Peyer's patch (tissue), 4 donors: ENCODE measurements around the gene TOP1. TPM values are rescaled to one million over a fixed set of nuclear protein-coding genes. Genes with fewer than 3 reads are reported as not detected.

Experiments used
- DNase-seq, 3 donors: peaks; one replicate each; pipeline ENCODE4 v3.0.0-alpha.2; 2017 to 2019
- H3K27ac ChIP-seq, 4 donors: fragments of 200-600 bp; sonication (generic); one replicate each; pipeline ENCODE4 v1.5.1; 2016 to 2019
- H3K27me3 ChIP-seq, 2 donors: fragments of 200-600 bp; sonication (generic); one replicate each; pipeline ENCODE4 v1.5.1; 2019
- H3K36me3 ChIP-seq, 3 donors: fragments of 200-600 bp; sonication (generic); one replicate each; pipeline ENCODE4 v1.5.1; 2016 to 2019
- H3K4me1 ChIP-seq, 4 donors: fragments of 200-600 bp; sonication (generic); one replicate each; pipeline ENCODE4 v1.5.1; 2016 to 2019
- H3K4me3 ChIP-seq, 4 donors: fragments of 200-600 bp; sonication (generic); 1 replicate in 3 of 4; 2 replicates in 1 of 4; pipeline ENCODE4 v1.5.1; 2016 to 2019; ENCODE audit warnings: mild to moderate bottlenecking in 1 of 4
- H3K9me3 ChIP-seq, 4 donors: fragments of 200-600 bp; sonication (generic); one replicate each; pipeline ENCODE4 v1.5.1; 2016 to 2019; ENCODE audit warnings: mild to moderate bottlenecking in 1 of 4
- POLR2A ChIP-seq, 2 donors: fragments of 450-650 bp; IDR thresholded peaks; one replicate each; pipeline ENCODE4 v1.5.1; 2017; ENCODE audit warnings: antibody characterized with exemption in 2 of 2, mild to moderate bottlenecking in 2 of 2, moderate library complexity in 2 of 2
- total RNA-seq, 4 donors: library from RNA; depleted of rRNA; stranded (reverse); fragments of >200 nt; gene quantifications; one replicate each; pipeline ENCODE4 v1.1.0, GENCODE V29; 2016
- TF ChIP-seq, protein P1 (sequence below), 6 experiments: fragments of 450-650 bp in 4 of 6; fragments of 200-600 bp in 2 of 6; sonication (generic) in 1 of 6; IDR thresholded peaks; one replicate each; pipeline ENCODE4 v1.5.1; 2017 to 2019; ENCODE audit warnings: antibody characterized with exemption in 6 of 6, mild to moderate bottlenecking in 3 of 6, moderate library complexity in 1 of 6

Gene TOP1
- total RNA-seq, 4 donors from 2014 or later, result 34.4 to 72.6 (median 39.8) TPM

DNA sequence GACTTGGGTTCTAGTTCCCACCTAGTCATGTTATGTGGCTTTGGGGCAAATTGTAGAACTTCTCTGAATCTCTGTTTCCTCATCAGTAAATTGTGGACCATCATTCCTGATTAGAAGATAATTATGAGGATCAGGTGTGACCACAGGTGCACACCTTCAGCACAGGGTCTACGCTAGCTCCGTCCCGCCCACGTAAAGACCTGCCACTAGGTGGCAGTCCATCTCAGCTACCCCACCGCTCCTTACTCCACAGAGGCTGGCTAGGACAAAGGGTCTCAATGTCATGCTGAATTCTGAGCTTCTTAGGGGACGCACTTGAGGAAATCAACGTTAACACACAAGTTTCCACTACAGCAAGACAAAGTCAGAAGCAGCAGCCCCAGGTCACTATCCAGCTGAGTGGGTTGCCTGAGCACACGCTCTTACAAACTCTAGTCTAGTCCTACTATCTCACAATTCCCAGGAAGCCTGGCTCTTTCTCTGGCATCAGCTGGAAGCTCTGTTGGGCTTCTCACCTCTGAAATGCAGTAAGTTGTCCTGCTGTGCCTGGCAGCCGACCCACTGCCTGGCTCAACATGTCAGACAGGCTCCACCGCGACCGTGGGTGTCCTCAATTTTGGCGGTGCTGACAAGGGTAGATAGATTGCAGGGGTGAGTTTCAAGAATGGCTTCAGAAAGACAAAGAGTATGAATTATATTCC is 106.7 kb downstream of the TOP1 start:
- Histone ChIP-seq H3K4me1 (peaks cover 3 to 26% (median 4%) of the 10 kb centered on the region in 4 donors), H3K27ac (no peak overlapping the region), H3K9me3 (no peaks in the 10 kb centered on the region), H3K4me3 (no peak overlapping the region), H3K27me3 (no peaks in the 10 kb centered on the region), H3K36me3 (no peaks in the 10 kb centered on the region)
- DNase-seq, result peak; percentile 61 to 82 (median 63)
- no peak for TF ChIP-seq POLR2A (IDR thresholded peaks at IDR 0.05)
- TF ChIP-seq, protein P1, sequence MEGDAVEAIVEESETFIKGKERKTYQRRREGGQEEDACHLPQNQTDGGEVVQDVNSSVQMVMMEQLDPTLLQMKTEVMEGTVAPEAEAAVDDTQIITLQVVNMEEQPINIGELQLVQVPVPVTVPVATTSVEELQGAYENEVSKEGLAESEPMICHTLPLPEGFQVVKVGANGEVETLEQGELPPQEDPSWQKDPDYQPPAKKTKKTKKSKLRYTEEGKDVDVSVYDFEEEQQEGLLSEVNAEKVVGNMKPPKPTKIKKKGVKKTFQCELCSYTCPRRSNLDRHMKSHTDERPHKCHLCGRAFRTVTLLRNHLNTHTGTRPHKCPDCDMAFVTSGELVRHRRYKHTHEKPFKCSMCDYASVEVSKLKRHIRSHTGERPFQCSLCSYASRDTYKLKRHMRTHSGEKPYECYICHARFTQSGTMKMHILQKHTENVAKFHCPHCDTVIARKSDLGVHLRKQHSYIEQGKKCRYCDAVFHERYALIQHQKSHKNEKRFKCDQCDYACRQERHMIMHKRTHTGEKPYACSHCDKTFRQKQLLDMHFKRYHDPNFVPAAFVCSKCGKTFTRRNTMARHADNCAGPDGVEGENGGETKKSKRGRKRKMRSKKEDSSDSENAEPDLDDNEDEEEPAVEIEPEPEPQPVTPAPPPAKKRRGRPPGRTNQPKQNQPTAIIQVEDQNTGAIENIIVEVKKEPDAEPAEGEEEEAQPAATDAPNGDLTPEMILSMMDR (IDR thresholded peaks at IDR 0.05), result peak; percentile 66 to 79 (median 75)

DNA sequence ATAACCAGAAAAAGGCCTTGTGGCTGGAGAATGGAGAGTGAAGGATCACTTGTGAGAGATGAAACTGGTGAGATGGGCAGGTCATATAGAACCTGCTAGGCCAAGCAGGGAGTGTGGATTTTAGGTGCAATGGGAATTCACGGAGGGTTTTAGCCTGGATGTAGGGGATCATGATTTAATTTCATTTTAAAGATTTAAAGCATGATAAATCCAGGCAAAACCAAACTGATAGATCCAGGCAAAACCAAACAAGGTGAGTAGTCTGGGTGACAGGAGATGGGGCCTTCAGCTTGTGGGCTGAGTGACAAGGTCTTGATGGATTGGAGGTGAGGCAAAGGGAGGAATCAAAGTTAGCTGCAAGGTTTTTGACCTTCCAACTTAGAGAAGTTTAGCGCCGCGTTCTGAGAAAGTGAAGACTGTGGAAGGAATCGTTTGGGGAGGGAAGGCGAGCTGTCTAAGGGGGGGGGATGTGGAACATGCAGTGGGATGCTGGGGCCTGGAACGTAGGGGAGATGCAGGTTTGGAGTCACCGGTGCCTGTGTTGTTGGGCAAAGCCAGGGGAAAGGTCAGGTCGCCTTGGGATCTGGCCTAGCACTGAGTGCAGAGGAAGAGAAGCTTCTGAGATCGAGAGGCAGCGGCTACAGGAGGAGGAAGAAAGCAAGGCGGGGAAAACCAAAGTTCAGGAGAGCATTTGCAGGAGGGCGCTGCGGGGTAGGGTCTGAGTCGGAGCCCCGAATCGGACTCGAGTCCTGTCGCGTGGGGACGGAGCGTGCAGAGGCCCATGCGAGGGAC is 107.5 kb downstream of the TOP1 start:
- Histone ChIP-seq H3K9me3 (no peaks in the 10 kb centered on the region), H3K4me3 (peak overlapping the region; percentile 92 to 96 (median 94)), H3K36me3 (no peaks in the 10 kb centered on the region), H3K4me1 (peaks cover 3 to 34% (median 7%) of the 10 kb centered on the region in 4 donors), H3K27me3 (no peaks in the 10 kb centered on the region), H3K27ac (peak overlapping the region; percentile 94 to 99 (median 96))
- DNase-seq, result peak in 1 of 3 donors; percentile 29
- TF ChIP-seq POLR2A (IDR thresholded peaks at IDR 0.05), result no peak
- TF ChIP-seq, protein P1 (IDR thresholded peaks at IDR 0.05), result no peak

DNA sequence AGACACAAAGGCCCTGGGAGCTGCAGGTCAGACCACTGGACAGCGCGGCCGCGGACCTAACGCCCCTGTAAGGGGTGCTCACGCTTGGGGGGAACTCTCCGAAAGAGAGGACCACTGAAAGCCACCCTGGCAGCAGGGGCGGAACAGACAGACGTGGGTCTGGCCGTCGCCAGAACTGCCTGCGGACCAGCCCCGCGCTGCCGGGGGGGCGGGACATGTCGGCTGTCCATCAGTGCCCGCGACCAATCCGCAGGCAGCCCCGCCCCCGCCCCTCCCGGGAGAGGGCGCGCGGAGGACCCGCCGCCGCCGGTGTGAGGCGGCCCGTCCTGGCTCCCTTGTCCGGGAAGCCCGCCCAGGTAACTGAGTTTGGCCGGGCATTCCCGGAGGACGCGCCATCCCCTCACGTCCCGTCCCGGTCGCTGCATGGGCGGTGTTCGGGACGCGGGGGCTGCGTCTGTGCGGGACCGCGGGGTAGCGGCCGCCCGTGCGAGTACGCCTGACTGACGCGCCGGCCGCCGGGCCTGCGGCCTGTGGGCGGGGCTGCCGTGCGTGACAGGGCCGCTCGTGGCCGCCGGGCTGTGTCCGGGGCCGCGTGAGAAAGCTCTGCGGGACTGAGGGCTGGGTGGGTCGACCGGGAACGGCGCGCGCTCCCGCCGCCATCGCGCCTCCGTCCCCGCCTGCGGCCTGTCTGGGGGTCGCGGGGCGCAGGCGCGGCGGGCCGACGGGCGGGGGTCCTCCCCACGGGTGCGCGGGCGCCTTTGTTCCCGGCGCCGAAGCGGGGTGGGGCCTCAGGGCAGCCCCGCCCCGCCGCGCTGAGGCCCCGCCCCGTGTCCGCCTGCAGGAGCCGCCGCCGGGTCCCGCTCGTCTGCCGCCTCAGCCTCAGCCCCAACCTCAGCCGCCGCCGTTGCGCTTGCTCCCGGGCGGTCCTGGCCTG is 108.3 kb downstream of the TOP1 start, which contains the start of gene PLCG1:
Gene PLCG1 (plus strand): TSS at position 864 of the 934 bp plus-strand sequence. CDS start 99 bp downstream, outside the sequence.
- TF ChIP-seq POLR2A (IDR thresholded peaks at IDR 0.05), result peak; percentile 72 to 77
- TF ChIP-seq, protein P1 (IDR thresholded peaks at IDR 0.05), result peak in 3 of 6 experiments; percentile 8 to 23 (median 14)
- H3K9me3 ChIP-seq, result no peaks in the 10 kb centered on the region
- peak within 1 kb of the TSS; percentile 94 to 99 (median 96) for H3K27ac ChIP-seq
- peak; percentile 91 to 95 (median 95) for DNase-seq
- H3K4me3 ChIP-seq, result peak within 1 kb of the TSS; percentile 92 to 96 (median 94)
- H3K4me1 ChIP-seq, result peaks cover 3 to 42% (median 12%) of the 10 kb centered on the region in 4 donors
- no peaks in the 10 kb centered on the region for H3K36me3 ChIP-seq
- H3K27me3 ChIP-seq, result no peaks in the 10 kb centered on the region

DNA sequence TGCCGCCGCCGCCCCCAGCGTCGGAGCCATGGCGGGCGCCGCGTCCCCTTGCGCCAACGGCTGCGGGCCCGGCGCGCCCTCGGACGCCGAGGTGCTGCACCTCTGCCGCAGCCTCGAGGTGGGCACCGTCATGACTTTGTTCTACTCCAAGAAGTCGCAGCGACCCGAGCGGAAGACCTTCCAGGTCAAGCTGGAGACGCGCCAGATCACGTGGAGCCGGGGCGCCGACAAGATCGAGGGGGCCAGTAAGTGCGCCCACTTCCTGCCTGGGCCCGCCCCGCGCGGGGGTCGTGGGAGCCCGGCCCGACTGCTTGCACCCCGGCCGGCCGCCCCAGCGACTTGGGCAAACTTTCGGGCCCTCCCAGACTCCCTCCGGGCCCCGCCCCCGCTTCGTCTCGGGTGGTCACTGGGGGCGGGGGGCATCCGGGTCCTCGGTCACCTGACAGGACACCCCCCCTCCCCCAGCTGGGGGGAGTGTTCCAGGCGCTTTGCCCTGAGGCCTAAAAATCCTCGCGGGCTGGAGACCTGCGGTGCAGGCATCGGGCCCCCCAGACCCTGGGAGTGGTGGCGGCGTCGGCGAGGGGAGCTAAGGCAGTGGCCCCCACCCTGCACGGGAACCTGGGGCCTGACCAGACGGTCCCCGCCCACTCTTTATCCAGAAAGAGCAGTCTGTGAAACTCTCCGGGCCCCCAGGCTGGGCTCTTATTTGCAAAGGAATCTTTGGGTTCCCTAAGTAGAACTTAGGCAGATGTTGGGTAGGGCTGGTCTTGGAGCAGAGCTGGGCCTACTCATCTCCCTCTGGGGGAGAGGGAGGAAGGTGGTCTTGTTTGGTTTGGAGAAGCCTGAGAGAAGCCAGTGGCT is 109.2 kb downstream of the TOP1 start:
- TF ChIP-seq, protein P1 (IDR thresholded peaks at IDR 0.05), result no peak
- TF ChIP-seq POLR2A (IDR thresholded peaks at IDR 0.05), result no peak
- peaks cover 3 to 47% (median 12%) of the 10 kb centered on the region in 4 donors for H3K4me1 ChIP-seq
- H3K27ac ChIP-seq, result peak overlapping the region; percentile 94 to 99 (median 96)
- peak overlapping the region; percentile 92 to 96 (median 94) for H3K4me3 ChIP-seq
- no peaks in the 10 kb centered on the region for H3K9me3 ChIP-seq
- no peaks in the 10 kb centered on the region for H3K36me3 ChIP-seq
- peak; percentile 60 to 87 (median 71) for DNase-seq
- H3K27me3 ChIP-seq, result no peaks in the 10 kb centered on the region
